EL (cell line): Measurements from ENCODE around the gene MEI1.
"Not testable (repeated sequence)": the region's sequence is repeated elsewhere in the genome, so short reads cannot be mapped to it uniquely, and the experiment has no call there.

Experiments used
- DNase-seq: peaks from one replicate; pipeline ENCODE4 v3.0.0-alpha.2; 2016

Gene MEI1

GRCh38 chr22:41683616-41684015 is 15.7 kb upstream of the MEI1 start:
- peak; percentile 87 for DNase-seq

DNA sequence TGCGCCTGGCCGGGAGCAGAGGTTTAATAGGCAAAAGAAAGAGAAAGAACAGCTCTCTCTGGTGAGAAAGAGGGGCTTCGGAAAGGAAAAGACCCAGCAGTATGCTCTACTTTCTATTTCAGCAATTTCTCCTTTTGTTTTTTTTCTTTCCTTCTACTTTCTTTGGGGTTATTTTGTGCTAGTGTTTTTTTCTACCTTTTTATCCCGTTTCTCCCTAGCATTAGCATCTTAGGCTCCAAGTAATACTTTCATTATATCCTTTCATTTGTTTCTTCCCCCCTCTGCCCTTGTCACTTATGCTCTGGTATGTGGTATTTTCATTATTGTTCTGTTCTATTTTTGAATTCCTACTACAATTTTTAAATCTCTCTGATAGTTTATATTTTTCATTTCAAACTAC is 15.1 kb upstream of the MEI1 start:
- no peak for DNase-seq

GRCh38 chr22:41686890-41687289 is 12.4 kb upstream of the MEI1 start:
- DNase-seq = not testable (repeated sequence)

GRCh38 chr22:41687901-41688364 is 11.4 kb upstream of the MEI1 start:
- DNase-seq = peak; percentile 37

GRCh38 chr22:41688365-41689211 is 10.7 kb upstream of the MEI1 start, which contains the start of gene SNU13:
Gene SNU13, minus strand, starts transcription at chr22:41688867. Its CDS starts 71 bp downstream, at chr22:41688796.
- peak; percentile 95 for DNase-seq

DNA sequence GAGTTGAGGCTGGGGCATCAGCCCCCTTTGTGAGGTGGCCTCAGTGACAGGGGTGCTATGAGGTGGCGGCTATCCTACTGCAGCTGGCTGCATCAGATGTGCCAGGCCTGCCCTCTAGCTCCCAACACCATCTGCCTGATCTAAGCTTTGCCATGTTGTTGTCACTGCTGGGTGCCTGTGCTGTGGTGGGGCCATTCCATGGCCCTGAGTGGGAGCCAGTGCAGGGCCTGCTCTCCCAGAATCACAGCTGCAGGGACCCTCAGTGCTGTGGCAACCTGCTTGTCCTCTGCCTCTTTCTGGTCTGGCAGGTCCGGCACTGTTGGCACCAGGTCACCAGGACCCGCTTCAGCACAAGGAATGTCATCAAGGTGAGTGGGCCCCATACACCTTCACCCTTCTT is 8.8 kb upstream of the MEI1 start:
- no peak for DNase-seq

DNA sequence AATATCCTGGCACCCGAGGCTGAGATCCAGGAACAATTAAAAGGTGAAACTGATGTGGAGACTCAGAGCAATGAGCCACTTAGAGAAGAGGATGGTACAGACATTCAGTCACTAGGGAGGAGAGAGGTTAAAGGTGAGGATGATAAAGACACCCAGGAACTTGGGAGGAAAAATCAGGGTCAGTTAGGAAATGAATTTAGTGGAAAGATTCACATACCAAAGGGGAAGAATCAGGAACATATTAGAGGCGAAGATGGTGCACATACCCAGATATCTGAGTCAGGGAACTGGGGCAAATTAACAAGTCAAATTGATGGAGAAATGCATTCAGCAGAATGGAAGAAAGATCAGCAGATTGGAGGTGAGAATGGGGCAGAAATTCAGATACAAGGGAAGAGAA is 4.1 kb upstream of the MEI1 start:
- DNase-seq = peak; percentile 56

- DNase-seq = no peak
Observed at GRCh38 chr22:41696703-41697102, 2.6 kb upstream of the MEI1 start.

GRCh38 chr22:41697126-41697775 is 2.1 kb upstream of the MEI1 start:
- peak; percentile 89 for DNase-seq

GRCh38 chr22:41700108-41700364 is 733 bp downstream of the MEI1 start:
- DNase-seq = no peak

DNA sequence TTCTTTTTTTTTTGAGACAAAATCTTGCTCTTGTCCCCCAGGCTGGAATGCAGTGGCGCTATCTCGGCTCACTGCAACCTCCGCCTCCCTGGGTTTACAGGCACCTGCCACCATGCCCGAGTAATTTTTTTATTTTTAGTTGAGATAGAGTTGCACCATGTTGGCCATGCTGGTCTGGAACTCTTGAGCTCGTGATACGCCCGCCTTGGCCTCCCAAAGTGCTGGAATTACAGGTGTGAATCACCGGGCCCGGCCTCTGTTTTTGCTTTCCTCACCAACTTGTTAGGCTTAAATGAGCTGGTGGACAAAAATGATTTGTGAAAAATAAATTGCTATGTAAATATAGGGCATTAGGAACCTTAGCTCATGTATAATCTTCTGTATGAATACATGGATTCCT is 3.5 kb downstream of the MEI1 start:
- DNase-seq = no peak

GRCh38 chr22:41709341-41709740 is 10.0 kb downstream of the MEI1 start:
- no peak for DNase-seq

DNA sequence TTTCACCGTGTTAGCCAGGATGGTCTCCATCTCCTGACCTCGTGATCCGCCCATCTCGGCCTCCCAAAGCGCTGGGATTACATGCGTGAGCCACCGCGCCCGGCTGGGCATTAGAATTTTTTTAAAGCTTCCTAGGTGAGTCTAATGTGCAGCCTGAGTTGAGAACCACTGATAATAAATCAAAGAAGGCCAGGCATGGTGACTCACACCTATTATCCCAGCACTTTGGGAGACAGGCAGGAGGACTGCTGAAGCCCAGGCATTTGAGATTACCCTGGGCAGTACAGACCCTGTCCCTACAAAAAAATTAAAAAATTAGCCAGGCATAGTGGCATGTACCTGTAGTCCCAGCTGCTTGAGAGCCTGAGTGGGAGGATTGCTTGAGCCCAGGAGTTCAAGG is 13.7 kb downstream of the MEI1 start:
- no peak for DNase-seq

GRCh38 chr22:41722496-41722895 is 23.2 kb downstream of the MEI1 start:
- peak; percentile 51 for DNase-seq

- DNase-seq = peak; percentile 81
Observed at GRCh38 chr22:41725510-41726110, 26.3 kb downstream of the MEI1 start.

GRCh38 chr22:41731609-41732008 is 32.3 kb downstream of the MEI1 start:
- no peak for DNase-seq

- DNase-seq = no peak
Observed at GRCh38 chr22:41732096-41732772, 32.9 kb downstream of the MEI1 start.

GRCh38 chr22:41733241-41733640 is 33.9 kb downstream of the MEI1 start:
- not testable (repeated sequence) for DNase-seq

GRCh38 chr22:41739576-41739975 is 40.3 kb downstream of the MEI1 start:
- DNase-seq = no peak

GRCh38 chr22:41742918-41743317 is 43.6 kb downstream of the MEI1 start:
- no peak for DNase-seq

DNA sequence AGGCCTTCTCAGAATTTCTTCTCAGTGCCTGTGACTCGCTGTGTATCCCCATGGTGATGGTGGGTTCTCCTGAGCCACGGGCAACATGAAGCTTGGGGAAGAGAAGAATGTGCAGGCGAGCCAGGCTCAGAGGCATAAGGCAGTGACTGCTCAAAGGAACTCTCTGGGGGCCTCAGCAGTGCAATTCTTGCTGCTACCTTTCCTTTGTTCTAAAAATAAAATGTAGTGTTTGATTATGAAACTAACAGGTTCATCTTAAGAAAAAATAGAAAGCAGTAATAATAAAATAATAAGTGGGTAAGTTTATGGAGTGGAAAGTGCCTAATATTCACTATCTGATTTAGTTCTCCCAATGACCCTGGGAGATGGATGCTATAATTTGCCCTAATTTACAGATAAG is 46.7 kb downstream of the MEI1 start:
- no peak for DNase-seq

GRCh38 chr22:41746567-41747400 is 47.5 kb downstream of the MEI1 start:
- DNase-seq = peak; percentile 89
